ENCODE results near the gene TLN1. TPM values are rescaled to one million over a fixed set of nuclear protein-coding genes. Genes with fewer than 3 reads are reported as not detected.

The TLN1 gene
- total and polyA plus RNA-seq, 2 of the 4 experiments (the other 2 are of a cell fraction): 228 to 346 TPM

GRCh38 chr9:35738186-35738585 lies 6.2 kb upstream of the TLN1 start:
- Histone ChIP-seq H2AFZ (replicated peaks; ENCODE audit: low read length, poor library complexity) (no peak overlapping the region), H3K36me3 (ENCODE audit: control insufficient read depth, insufficient read depth, low read length) (peaks cover 69% of the 10 kb centered on the region), H2BK5ac (ENCODE audit: low read depth, low read length, poor library complexity, severe bottlenecking) (no peak overlapping the region), H3K27ac (ENCODE audit: insufficient read depth, low read length) (no peak overlapping the region), H3K18ac (ENCODE audit: low read depth, low read length) (no peak overlapping the region), H3K4ac (ENCODE audit: low read depth, low read length) (no peak overlapping the region), H3K9ac (ENCODE audit: low read depth, low read length) (no peak overlapping the region), H4K91ac (ENCODE audit: insufficient read depth, low read depth, low read length) (no peak overlapping the region), H3K9me1 (ENCODE audit: insufficient read depth, low read length) (peaks cover 3% of the 10 kb centered on the region; the same call in 1 of the 2 replicates), H3K9me3 (ENCODE audit: control insufficient read depth, insufficient read depth, low read length) (no peaks in the 10 kb centered on the region), H4K5ac (ENCODE audit: low read depth, low read length) (no peak overlapping the region), H3K4me1 (ENCODE audit: control insufficient read depth, insufficient read depth, low read length) (no peaks in the 10 kb centered on the region), H2AK9ac (replicated peaks; ENCODE audit: low read depth, low read length, poor library complexity) (no peak overlapping the region), H4K20me1 (ENCODE audit: insufficient read depth, low read length) (peaks cover 24% of the 10 kb centered on the region), H3K4me2 (ENCODE audit: low read depth, low read length) (no peak overlapping the region), H2AK5ac (ENCODE audit: low read depth, low read length) (no peak overlapping the region), H3K79me1 (ENCODE audit: low read depth in 1 of 2, low read length in 2 of 2) (peaks cover 21 to 89% of the 10 kb centered on the region in 2 experiments), H3K23ac (ENCODE audit: low read depth, low read length) (no peak overlapping the region), H2BK20ac (ENCODE audit: low read depth, low read length) (no peak overlapping the region), H2BK15ac (ENCODE audit: low read depth, low read length) (no peak overlapping the region), H3K14ac (replicated peaks; ENCODE audit: low read depth, low read length) (no peak overlapping the region), H2BK120ac (ENCODE audit: low read depth, low read length) (no peak overlapping the region), H4K8ac (ENCODE audit: low read depth in 2 of 2, low read length in 2 of 2) (no peak overlapping the region), H3K4me3 (ENCODE audit: insufficient read depth, low read depth, low read length) (no peak overlapping the region), H3K56ac (ENCODE audit: extremely low read depth, insufficient read depth, low read length) (no peak overlapping the region), H3K27me3 (ENCODE audit: control insufficient read depth, insufficient read depth, low read length) (no peaks in the 10 kb centered on the region)
- BruUV-seq (replicated peaks): no TSS peak
- in situ Hi-C loops (cut with MboI; ENCODE audit: low sequenced_read_pairs) (no loop called here), intact Hi-C loops (cut with micrococcal nuclease) (no loop called here), dilution Hi-C loops (cut with HindIII; ENCODE audit: low sequenced_read_pairs, unreplicated experiment) (no loop called here)
- 80% methylated on average over 3 of the region's 4 CpGs; no CpG with 5 or more reads in 1 of the 2 experiments for WGBS, 2 experiments (ENCODE audit: extremely low coverage in 2 of 2, insufficient read length in 1 of 2)
- no peak for ATAC-seq (ENCODE audit: low read depth)
- POLR2A ChIA-PET (ENCODE audit: unreplicated experiment): no interaction called here
- TF ChIP-seq NFE2L2 (IDR thresholded peaks at IDR 0.05; ENCODE audit: low read depth, low read length): no peak
- TF ChIP-seq RFX5 (IDR thresholded peaks at IDR 0.05; ENCODE audit: low read depth, low read length): no peak
- TF ChIP-seq FOS (IDR thresholded peaks at IDR 0.05; ENCODE audit: low read depth, low read length): no peak
- CTCF ChIA-PET: no interaction called here
- no peak for DNase-seq
